Measurements from ENCODE around the gene RABEP2. TPM values are rescaled to one million over a fixed set of nuclear protein-coding genes. Genes with fewer than 3 reads are reported as not detected.

Gene RABEP2
- total and polyA plus RNA-seq, 9 of the 15 experiments (the other 6 are each of a cell fraction or from before 2014, with no cell fraction given): 0.15 to 13.4 (median 3.5) TPM

- TF ChIP-seq ZNF280A (IDR thresholded peaks at IDR 0.05; ENCODE audit: low read depth, partially characterized antibody) (no peak), ZNF398 (CRISPR knock-in tag; IDR thresholded peaks at IDR 0.05) (no peak), ARID3A (IDR thresholded peaks at IDR 0.05; ENCODE audit: borderline replicate concordance, low read depth, low read length) (no peak), ZNF436 (CRISPR knock-in tag; IDR thresholded peaks at IDR 0.05) (no peak), CBX2 (IDR thresholded peaks at IDR 0.05; ENCODE audit: insufficient read depth, low read length, poor library complexity, severe bottlenecking) (no peak), POLR2B (IDR thresholded peaks at IDR 0.05; ENCODE audit: low read depth, partially characterized antibody) (peak; percentile 55), ZNF121 (CRISPR knock-in tag; conservative IDR thresholded peaks at IDR 0.05) (no peak), HMBOX1 (IDR thresholded peaks at IDR 0.05) (no peak), RBBP5 (IDR thresholded peaks at IDR 0.05; ENCODE audit: borderline replicate concordance, insufficient read depth, low read length, poor library complexity, severe bottlenecking) (no peak), POLR2AphosphoS2 (IDR thresholded peaks at IDR 0.05; ENCODE audit: low read length) (no peak), ZNF584 (CRISPR knock-in tag; IDR thresholded peaks at IDR 0.05; ENCODE audit: low read depth) (no peak), THAP12 (CRISPR knock-in tag; IDR thresholded peaks at IDR 0.05) (no peak), SRSF7 (optimal IDR thresholded peaks at IDR 0.05; ENCODE audit: low read depth, low read length) (no peak), KLF10 (CRISPR knock-in tag; IDR thresholded peaks at IDR 0.05) (no peak), BACH1 (tag; IDR thresholded peaks at IDR 0.05) (no peak), TCF7 (IDR thresholded peaks at IDR 0.05; ENCODE audit: borderline replicate concordance) (0 out of 2 replicates have a peak, but pooled peaks have one; percentile 72), ELK3 (CRISPR knock-in tag; IDR thresholded peaks at IDR 0.05) (no peak)
These were observed 49.6 kb upstream of the RABEP2 start, which contains the start of gene SPNS1 (continued) for GRCh38 chr16:28974437-28975157.
